Skeletal muscle cell (primary cell): ENCODE measurements around the gene TOMM6.

Source experiments
- DNase-seq: peaks from one replicate; pipeline ENCODE4 v3.0.0-alpha.2; 2010; ENCODE audit warnings: low read depth
- H3K4me3 ChIP-seq: 2 replicates; pipeline ENCODE4 v1.5.1; 2011; ENCODE audit warnings: low read depth, mild to moderate bottlenecking, control low read depth, low read length, moderate library complexity

TOMM6 gene

DNA sequence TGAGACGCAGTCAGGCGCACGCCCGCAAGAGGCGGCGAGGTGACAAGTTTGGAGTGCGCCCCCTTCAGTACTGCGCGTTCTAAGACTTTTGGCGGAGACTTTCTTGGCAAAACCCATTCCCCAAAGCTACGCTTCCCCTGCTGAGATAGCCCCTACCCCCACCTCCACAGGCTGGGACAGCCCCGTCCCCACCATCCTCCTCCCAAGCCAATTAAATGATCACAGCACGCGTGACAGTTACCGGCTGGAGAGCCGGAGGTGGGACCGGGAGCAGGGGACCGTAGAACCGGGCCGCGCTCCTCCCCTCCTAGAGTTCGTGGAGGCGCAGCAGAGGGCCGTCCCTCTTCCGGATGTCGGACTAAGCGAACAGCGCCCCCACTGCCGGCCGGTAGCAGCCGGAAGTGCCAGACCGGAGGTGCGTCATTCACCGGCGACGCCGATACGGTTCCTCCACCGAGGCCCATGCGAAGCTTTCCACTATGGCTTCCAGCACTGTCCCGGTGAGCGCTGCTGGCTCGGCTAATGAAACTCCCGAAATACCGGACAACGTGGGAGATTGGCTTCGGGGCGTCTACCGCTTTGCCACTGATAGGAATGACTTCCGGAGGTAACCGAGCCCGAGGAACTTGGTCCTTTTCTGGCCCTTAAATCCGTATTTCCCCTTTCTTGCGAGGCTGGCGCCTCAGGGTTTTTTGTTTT, at the start of gene TOMM6:
Gene TOMM6, plus strand, starts transcription at position 476 of the 699 bp plus-strand sequence. Its CDS starts 4 bp downstream, at position 480.
- H3K4me3 ChIP-seq, result peak within 1 kb of the TSS; percentile 91
- DNase-seq, result peak; percentile 75

DNA sequence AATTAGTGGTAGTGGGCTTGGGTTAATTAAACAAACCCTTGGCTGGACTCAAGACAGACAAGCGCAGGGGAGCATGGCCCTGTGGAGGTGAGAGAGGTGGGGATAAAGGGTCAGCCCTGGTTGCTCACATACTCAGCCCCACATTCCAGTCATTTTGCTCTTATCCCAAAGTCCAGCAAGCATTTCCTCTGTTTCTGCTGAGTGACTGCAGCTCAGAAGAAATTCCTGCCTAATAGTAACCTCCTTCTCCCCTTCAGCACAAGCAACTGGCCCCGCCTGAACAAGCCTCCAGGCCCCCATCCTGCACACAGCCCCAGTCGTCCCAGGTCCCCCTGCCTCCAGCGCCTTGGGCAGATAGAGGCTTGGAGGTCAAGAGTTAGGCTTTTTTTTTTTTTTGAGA, 48.5 kb upstream of the TOMM6 start:
- no peak for DNase-seq
- H3K4me3 ChIP-seq, result no peak overlapping the region

DNA sequence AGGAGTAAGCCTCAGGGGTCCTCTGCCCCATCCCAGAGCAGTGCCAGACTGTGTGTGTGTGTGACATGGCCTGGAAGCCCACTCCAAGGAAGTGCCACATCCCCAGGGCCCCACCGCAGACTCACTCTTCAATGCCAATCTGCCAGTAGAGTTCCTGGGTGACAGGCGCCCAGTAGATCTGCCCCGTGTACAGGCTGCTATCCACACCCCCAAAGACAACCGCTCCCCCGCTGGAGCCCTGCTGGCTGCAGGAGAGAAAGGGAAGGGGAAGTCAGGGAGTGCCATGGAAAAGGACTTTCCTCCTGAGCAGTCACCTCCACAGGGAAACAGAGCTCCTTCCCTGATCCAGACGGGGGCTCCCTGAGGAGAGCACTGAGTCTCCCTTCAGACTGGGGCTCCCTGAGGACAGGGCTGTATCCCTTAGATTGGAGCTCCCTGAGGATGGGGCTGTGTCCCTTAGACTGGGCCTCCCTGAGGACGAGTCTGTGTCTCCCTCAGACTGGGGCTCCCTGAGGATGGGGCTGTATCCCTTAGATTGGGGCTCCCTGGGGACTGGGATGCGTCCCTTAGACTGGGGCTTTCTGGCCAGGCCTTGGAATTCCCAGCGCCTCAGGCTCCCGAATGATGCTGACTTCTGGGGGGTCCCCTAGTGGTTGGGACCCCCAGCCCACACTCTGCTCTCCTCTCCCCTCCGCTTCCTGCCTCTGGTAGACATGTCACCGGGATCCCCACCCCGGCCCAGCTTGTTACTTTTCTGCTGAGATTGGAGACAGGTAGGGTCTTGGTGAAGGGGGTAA, 46.9 kb upstream of the TOMM6 start:
- no peak for DNase-seq
- no peak overlapping the region for H3K4me3 ChIP-seq

DNA sequence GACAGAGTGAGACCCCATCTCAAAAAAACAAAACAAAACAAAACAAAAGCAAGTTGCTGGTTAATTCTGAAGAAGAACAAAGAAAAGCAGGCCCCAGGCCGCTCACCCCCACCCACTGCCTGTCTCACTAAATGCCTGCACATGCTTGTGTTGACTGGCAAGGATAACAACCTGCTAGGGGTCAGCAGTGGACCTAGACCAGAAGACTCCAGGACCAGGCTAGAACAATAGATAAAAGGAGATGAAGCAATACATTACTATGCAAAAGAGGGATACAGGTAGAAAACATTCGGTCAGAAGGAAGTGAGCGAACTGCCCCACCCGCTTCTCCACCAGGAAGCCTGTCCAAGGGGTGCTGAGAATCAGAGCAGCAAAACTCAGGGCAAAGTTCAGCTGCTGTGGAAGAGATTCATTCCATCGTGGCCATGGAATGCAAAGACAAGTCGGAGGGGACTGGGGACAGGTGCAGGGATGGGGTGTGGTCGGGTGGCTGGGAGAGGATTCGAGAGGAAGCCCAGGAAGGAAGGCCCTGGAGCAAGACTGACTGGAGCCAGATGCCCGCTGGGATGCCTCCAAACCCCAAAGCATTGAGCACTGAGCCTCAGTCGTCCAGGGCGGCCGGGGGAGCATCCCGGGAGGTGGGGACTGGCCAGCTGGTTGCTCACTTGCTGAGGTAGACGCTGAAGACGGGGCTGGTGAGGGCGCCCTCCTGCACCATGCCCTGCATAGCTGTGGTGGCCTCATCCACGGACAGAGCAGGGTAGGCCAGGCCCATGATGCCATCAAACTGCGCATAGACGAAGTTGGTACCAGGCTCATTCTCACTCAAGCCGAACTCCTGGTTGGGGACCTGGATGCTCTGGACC, 45.6 kb upstream of the TOMM6 start:
- no peak for DNase-seq
- H3K4me3 ChIP-seq, result no peak overlapping the region

DNA sequence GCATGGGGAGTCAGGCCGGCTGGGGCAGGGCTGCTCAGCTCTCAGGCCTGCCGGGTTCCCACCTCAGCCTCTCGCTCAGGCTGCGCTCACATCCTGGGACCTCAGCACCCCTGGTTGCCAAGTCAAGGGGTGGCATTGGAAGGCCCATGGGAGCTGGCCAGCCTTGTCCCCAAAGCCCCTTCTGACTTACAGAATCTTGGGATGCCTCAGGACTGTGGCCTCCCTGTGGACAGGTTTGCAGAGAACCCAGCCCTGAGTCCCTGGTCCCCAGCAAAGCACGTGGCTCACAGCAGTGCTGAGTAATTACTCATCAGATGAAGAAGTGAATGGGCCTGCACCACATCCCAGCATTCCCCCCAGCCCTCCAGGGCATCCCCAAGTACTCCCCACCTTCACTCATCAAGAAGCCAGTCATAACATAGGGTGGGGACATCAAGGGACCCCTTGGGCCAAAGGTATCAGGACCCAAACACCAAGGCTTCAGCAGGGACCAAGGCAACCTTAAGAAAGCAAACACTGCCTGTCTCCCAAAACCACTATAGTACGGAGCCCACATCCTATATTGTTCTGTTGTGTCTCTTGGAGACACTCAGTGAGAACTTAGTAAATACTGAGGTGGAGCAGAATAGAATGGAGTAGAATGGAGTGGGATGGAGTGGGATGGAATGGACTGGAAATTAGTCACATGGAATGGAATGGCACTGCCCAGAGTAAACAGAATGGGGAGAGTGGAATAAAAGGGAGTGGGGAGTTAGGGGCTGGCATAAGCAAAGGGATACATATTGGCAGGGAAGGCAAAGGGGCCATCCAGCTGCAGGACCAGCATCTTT, 43.9 kb upstream of the TOMM6 start:
- no peak overlapping the region for H3K4me3 ChIP-seq

DNA sequence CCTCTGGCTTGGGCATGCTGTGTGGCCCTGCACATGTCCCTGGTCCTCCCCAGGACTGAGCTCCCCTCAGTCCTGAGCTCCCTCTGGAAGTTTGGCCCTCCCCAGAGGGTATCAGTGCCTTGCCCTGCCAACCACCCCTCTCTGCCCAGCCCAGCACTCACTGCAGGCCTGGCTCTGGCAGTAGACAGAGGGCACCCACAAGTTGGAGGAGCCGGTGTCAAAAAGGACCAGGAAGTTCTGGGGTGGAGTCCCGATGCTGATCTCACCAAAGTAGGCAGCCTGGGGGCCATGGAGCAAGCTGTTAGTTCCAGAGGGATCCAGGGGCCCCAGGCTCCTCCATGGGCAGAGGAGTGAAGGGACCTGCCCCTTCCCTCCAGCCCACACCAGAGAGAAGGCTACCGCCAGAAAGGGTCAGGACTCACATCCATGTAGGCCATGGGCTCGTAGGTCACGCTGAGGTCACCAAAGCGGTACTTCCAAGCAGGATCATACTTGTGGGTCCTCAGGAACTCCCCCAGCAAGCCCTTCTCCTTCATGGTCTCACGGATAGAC, 43.2 kb upstream of the TOMM6 start:
- no peak overlapping the region for H3K4me3 ChIP-seq
- no peak for DNase-seq

More for the DNA sequence above, 43.9 kb upstream of the TOMM6 start:
- DNase-seq, result no peak

DNA sequence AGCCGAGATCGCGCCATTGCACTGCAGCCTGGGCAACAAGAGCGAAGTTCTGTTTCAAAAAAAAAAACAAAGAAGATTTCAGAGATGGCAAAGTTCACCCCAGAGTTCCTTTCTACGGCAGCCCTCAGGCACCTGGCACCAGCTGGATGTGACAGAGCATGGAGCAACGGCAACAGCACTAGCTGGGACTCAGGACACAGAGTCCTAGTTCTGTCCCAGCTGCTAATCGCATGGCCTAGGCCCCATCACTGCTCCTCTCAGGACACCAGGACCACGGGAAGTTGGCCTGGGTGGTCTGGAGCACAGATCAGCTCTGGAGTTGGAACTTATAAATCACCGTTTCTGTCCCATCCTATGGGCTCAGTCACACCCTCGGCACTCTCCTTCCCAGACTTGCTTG, 41.4 kb upstream of the TOMM6 start:
- no peak for DNase-seq
- H3K4me3 ChIP-seq, result no peak overlapping the region

DNA sequence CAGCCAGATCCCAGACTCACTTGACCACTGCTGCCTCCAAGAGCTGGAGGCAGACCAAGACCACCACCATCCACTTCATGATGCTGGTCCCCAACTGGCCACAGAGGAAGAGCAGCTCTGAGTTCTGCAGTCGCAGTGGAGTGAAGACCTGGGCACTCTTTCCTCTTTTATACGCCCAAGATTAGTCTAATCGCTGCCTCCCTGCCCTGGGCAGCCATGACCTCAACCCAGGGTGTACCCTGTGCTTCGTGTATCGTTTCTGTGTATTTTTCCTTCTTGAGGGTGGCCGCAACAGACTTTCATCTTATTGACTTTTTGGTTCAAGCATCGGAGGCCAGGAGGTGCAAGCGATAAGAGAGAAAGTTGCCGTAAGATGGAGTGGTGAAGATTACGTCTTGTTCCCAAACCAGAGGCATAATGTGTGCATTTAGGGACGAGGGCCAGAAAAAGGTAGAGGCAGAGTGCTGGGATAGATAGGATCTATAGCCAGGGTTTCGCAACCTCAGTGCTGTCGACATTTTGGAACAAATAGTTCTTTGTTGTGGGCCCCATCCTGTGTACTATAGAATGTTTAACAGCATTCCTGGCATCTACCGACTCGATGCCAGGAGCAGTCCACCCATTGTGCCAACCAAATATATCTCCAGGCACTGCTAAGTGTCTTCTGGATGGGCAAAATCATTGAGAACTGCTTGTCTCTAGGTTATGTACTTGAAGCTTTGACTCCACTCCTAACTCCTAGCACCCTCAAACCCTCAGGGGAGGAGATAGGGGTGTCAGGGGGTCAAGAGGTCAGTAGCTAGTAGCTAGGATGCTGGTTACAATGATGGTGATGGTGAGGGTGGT, 40.0 kb upstream of the TOMM6 start, which contains the start of gene PGC:
Gene PGC, minus strand, starts transcription at position 142 of the 846 bp plus-strand sequence. Its CDS starts 63 bp downstream, at position 79.
- H3K4me3 ChIP-seq, result no peak within 1 kb of the TSS
- DNase-seq, result no peak

DNA sequence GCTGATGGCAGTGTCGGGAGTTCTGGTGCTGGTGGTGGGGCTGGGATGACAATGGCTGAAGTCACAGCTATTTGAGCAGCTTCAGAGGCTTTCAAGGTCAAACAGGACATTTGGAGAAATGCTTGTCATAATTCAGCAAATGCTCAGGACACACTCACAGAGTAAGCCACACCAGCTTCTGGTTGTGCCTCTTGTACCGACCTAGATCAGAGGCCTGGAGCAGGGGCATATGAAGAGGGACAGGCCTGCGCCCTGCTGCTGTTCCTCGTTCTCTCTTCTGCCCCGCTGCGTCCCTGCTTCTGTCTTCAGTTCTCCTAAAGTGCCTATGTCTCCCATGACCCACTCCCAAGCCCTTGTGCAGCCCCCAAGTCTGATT, 39.4 kb upstream of the TOMM6 start:
- no peak overlapping the region for H3K4me3 ChIP-seq
- no peak for DNase-seq

DNA sequence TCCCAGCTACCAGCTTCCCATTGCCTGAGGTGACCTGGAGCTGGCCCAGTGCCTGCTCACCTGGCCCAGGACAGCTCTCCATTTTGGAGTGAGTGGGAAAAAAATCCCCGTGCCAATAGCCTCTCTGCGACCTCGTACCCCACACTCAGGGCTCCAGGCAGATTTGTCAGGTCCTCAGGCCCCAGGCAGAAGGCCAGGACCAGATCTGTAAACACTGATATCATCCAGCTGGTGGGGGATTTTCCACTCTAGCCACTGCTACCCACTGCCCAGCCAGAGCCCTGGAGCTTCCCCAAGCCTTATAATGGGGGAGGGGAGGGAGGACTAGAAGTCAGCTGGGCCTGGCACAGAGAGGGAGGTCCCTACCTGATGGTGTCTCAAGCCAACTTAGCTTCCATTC, 39.0 kb upstream of the TOMM6 start:
- H3K4me3 ChIP-seq, result no peak overlapping the region
- no peak for DNase-seq

DNA sequence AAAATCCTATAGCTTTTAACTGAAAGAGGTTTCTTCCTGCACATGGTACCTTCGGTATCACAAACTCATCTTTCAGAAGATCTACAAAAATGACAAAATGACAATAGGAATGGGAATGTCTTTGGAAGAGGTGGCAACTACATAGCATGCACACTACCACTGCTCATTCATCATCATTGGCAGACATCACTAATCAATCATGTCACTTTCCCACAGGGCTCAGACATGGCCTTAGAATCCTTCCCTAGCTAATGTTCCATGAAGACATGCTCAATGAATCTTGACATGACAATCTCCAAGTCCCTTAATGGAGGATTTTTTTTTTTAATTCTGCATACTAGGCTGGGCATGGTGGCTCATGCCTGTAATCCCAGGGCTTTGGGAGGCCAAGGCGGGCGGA, 37.1 kb upstream of the TOMM6 start:
- no peak overlapping the region for H3K4me3 ChIP-seq
- no peak for DNase-seq

DNA sequence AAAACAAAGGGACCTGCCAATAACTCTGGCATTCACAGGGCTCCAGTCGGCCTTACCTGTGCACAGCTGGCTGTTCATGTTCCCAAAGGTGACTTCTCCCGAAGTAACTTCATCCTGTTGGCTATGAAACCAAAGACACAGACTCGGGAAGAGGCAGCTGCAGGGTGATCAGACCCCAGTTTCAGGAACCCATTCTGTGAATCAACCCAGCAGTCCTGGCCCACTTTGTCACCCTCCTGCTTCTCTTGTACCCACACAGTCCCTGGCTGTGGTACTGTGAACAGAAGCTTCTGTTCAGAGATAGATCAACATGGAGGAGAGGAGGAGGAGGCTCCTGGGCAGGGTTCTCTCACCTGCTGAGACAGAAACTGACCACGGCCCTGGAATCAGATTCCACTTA, 31.6 kb upstream of the TOMM6 start:
- no peak for DNase-seq
- no peak overlapping the region for H3K4me3 ChIP-seq

DNA sequence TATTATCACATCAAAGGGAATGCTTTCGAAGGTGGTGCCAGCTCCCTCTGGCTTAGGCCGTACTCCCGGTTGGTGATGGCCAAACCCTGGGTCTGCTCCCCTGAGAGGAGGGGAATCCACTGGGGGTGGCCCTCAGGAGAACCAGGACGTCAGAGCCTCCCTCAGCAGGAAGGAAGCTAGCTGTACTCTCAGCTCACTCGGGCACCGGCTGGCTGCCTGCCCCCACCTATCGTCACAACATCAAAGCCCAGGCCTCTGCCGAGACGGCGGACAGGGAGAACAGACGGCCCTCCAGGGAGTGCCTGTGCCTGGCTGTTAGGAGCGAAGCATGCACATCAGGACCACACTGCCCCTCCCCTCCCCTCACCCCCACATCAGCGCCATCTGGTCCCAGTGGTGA, 31.1 kb upstream of the TOMM6 start:
- DNase-seq, result no peak
- H3K4me3 ChIP-seq, result no peak overlapping the region

DNA sequence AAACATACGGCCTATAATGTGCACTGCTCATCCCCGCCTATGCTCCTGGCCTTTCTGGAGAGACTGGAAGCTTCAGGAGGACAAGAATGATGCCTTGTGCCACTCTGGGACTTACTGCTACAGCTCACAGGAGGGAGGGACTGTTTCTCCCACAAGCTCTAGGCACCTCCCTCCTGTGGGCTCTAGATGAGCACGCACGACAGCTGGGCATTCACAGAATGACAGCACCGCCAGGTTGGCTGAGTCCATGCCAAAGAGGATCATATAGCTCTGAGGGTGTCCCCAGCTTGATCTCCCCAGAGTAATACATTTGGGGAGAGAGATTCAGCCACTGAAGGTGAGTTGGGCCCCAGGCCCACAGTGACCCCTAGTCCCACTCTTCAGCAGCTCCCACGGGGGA, 30.2 kb upstream of the TOMM6 start:
- no peak overlapping the region for H3K4me3 ChIP-seq
- no peak for DNase-seq

DNA sequence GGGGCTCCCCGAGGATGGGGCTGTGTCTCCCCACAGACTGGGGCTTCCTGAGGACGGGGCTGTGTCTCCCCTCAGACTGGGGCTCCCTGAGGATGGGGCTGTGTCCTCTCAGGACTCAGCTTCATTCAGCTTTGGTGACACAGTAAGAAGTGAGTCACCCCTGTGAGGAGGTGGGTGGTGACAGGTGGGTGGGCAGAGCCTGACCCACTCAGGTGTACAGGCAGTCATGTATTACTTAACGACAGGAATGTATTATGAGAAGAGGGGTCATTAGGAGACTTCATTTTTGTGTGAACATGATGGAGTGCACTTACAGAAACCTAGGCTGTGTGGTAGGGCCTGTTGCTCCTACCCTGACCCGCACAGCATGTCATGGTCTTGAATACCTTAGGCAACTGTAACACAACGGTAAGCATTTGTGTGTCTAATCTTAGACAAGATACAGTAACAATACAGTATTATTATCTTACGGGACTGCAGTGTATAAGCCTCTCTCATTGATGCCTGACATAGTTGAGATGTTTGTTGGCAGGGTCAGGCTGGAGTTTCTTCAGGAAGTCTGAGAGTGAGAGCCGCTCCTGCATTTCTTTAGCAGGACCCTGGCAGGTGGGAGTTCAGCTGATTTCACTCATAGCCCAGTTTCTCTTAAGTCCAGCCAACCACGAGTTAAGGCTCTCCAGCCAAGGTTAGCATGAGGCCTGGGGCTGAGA, 29.4 kb upstream of the TOMM6 start:
- H3K4me3 ChIP-seq, result no peak overlapping the region
- no peak for DNase-seq

DNA sequence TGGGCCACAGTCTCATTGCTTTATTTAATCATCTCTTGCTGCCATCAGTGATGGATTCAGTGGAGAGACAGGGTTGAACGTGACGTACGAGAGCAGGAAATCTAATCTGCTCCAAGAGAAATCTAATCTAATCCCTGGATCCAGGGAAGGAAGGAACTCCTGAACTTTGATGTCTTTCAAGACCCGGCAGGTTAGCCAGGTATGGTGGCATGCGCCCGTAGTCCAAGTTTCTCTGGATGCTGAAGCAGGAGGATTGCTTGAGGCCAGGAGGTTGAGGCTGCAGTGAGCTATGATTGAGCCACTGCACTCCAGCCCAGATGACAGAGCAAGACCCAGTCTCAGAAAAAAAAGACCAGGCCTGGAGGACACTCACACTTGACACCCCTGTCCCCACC, 28.9 kb upstream of the TOMM6 start:
- H3K4me3 ChIP-seq, result no peak overlapping the region
- no peak for DNase-seq

DNA sequence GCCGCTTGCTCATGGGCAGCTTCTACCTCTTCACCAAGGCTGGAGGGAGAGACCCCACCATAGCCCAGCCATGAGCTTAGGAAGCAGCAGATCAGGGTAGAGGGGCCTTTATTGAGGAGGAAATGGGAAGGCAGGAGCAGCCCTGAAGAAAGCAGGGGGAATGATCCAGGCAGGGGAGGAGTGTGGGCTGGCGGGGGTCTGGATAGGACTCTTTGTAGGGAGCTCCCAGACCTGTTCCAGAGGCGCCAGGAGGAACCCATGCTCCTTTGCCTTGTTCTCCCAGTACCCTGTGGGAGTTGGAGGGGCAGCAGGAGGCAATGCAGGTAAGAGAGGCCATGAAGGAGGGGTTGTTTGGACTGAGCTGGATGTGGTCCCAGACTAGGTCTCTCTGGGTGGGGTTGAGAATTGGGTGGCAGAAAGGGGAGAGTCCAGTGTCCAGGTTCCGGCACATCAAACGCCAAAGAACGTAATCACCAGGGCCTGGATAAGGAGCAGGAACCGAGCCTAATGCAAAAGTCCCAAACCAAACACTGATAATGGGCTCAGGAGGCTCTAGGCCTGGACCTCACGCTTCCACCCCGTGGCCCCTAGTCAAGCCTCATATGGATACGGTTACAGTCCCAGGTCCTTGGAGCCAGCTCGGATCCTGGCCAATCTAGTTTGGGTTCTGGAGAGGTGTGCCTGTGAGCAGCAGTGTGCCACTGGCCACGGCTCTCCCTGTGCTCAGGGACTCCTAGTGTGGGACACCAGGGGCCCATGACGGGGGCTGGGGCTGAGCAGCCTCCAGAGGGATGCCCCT, 28.2 kb upstream of the TOMM6 start:
- no peak overlapping the region for H3K4me3 ChIP-seq
- DNase-seq, result no peak
